Calu3 (cell line): ENCODE results near the gene GHITM. TPM values are rescaled to one million over a fixed set of nuclear protein-coding genes. Genes with fewer than 3 reads are reported as not detected.
"Not testable (repeated sequence)": the region's sequence is repeated elsewhere in the genome, so short reads cannot be mapped to it uniquely, and the experiment has no call there.

ENCODE experiments used
- BruUV-seq: library from RNA; stranded (reverse); fragments of 400-500 nt; replicated peaks from 2 replicates; lab custom pipeline; 2021; lab: Mats Ljungman, UMichigan
- CTCF ChIA-PET: fragments of 300-600 bp; sonication (Branson Sonifier 250); formaldehyde crosslinking; loops from one replicate; lab custom pipeline; 2022; ENCODE audit warnings: antibody characterized with exemption; lab: Charles Lee
- DNase-seq: peaks from one replicate; pipeline ENCODE4 v3.0.0; 2022
- H3K27ac Mint-ChIP-seq: one replicate; pipeline ENCODE4 v1.8.0; 2022; ENCODE audit warnings: mixed read lengths; ENCODE audit not compliant: unreplicated experiment
- H3K27me3 Mint-ChIP-seq: one replicate; pipeline ENCODE4 v1.8.0; 2022; ENCODE audit warnings: mixed read lengths; ENCODE audit not compliant: unreplicated experiment
- H3K36me3 Mint-ChIP-seq: one replicate; pipeline ENCODE4 v1.8.0; 2022; ENCODE audit warnings: mild to moderate bottlenecking, moderate library complexity, mixed read lengths; ENCODE audit not compliant: insufficient read depth, unreplicated experiment
- H3K4me1 Mint-ChIP-seq: one replicate; pipeline ENCODE4 v1.8.0; 2022; ENCODE audit warnings: mild to moderate bottlenecking, low read depth, mixed read lengths; ENCODE audit not compliant: unreplicated experiment
- H3K4me3 Mint-ChIP-seq: one replicate; pipeline ENCODE4 v1.8.0; 2022; ENCODE audit warnings: mild to moderate bottlenecking, low read depth, moderate library complexity, mixed read lengths; ENCODE audit not compliant: unreplicated experiment
- H3K9me3 Mint-ChIP-seq: one replicate; pipeline ENCODE4 v1.8.0; 2022; ENCODE audit warnings: low read depth, mixed read lengths; ENCODE audit not compliant: unreplicated experiment
- intact Hi-C: fragments of 100-400 bp; cut with micrococcal nuclease; formaldehyde crosslinking; loops from one replicate; pipeline ENCODE4 v1.10.0; 2022; ENCODE audit not compliant: unreplicated experiment
- total RNA-seq: library from RNA; stranded (reverse); gene quantifications from 2 replicates; pipeline ENCODE4 v1.2.3, GENCODE V29; 2022
- TF ChIP-seq, protein P1 (sequence below): fragments of 200-600 bp; IDR thresholded peaks from one replicate; pipeline ENCODE4 v1.8.0; 2022; ENCODE audit warnings: antibody characterized with exemption; ENCODE audit not compliant: unreplicated experiment

The GHITM gene
- total RNA-seq, 1 experiment from 2014 or later, result 107 TPM

DNA sequence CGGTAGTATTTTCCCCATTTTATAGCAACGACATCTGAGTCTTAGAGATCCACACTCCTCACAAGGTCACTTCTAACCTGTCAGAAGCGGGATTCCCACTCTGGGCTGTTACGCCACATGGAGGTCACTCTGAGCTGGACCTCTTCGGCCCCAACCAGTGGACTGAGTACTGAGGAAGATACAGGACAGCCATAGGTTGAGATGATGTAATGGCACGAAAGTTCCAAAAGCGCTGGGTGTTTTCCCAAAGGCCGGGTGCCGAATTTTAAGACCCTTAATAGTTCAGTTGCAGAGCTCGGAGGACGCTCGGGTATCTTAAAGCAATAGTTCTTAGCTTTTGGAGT is 699 bp downstream of the GHITM start:
- peaks cover 7% of the 10 kb centered on the region for H3K4me1 Mint-ChIP-seq
- no peaks in the 10 kb centered on the region for H3K9me3 Mint-ChIP-seq
- no peak for DNase-seq
- intact Hi-C loops, result no loop called here
- BruUV-seq, result no TSS peak
- CTCF ChIA-PET, result interaction anchor here (0.6 to 2.1 kb wide), 2 partner anchors 8 to 1721 kb away, joined by 3 to 7 read pairs; no protein-coding TSS in a partner anchor
- peak overlapping the region; percentile 71 for H3K4me3 Mint-ChIP-seq
- H3K27ac Mint-ChIP-seq, result peak overlapping the region; percentile 83
- peaks cover 34% of the 10 kb centered on the region for H3K36me3 Mint-ChIP-seq
- H3K27me3 Mint-ChIP-seq, result no peaks in the 10 kb centered on the region
- TF ChIP-seq, protein P1, sequence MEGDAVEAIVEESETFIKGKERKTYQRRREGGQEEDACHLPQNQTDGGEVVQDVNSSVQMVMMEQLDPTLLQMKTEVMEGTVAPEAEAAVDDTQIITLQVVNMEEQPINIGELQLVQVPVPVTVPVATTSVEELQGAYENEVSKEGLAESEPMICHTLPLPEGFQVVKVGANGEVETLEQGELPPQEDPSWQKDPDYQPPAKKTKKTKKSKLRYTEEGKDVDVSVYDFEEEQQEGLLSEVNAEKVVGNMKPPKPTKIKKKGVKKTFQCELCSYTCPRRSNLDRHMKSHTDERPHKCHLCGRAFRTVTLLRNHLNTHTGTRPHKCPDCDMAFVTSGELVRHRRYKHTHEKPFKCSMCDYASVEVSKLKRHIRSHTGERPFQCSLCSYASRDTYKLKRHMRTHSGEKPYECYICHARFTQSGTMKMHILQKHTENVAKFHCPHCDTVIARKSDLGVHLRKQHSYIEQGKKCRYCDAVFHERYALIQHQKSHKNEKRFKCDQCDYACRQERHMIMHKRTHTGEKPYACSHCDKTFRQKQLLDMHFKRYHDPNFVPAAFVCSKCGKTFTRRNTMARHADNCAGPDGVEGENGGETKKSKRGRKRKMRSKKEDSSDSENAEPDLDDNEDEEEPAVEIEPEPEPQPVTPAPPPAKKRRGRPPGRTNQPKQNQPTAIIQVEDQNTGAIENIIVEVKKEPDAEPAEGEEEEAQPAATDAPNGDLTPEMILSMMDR, result no peak

DNA sequence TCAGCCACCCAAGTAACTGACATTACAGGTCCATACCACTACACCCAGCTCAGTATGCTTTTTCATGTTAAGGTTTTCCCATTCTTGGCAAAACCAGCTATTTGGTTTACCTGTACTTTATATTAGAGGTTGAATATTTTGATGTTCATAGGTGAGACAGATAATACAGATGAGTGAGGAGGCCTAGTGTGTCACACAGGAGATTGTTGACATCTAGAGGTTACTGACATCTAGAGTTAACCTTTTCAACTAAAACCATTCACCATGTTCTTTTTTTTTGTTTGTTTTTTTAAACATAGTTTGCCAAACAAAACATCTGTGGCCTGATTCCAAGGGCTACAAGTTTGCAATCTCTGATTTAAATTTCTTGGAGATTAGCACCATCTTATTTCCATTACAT is 8.0 kb downstream of the GHITM start:
- H3K36me3 Mint-ChIP-seq, result peaks cover 25% of the 10 kb centered on the region
- CTCF ChIA-PET, result interaction anchor here (1.0 to 1.8 kb wide), 2 partner anchors 8 to 110 kb away, joined by 7 read pairs; partner anchors contain the start of gene GHITM

DNA sequence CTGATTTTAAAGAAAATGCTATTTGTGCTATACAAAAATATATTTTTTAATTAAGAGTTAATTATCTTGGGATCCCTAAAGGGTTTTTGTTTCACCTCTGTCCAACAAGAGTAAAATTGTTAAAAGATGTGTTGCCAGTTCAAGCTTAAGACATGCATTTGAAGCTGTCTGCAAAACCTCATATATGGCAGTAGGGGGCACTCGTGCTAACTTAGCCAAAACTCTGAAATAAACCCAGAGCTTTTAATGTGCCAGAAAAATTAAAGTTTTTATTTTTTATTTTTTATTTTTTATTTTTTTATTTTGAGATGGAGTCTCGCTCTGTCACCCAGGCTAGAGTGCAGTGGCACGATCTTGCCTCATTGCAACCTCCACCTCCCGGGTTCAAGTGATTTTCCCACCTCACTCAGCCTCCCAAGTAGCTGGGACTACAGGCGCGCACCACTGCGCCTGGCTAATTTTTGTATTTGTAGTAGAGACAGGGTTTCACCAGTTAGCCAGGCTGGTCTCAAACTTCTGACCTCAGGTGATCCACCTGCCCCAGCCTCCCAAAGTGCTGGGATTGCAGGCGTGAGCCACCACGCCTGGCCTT is 8.8 kb downstream of the GHITM start:
- H3K27me3 Mint-ChIP-seq, H3K9me3 Mint-ChIP-seq, H3K27ac Mint-ChIP-seq, H3K4me3 Mint-ChIP-seq, BruUV-seq, H3K4me1 Mint-ChIP-seq, DNase-seq, intact Hi-C loops: not testable (repeated sequence)
- H3K36me3 Mint-ChIP-seq, result peaks cover 28% of the 10 kb centered on the region
- CTCF ChIA-PET, result interaction anchor here (1.0 to 1.8 kb wide), 2 partner anchors 9 to 109 kb away, joined by 7 read pairs; partner anchors contain the start of gene GHITM
- TF ChIP-seq, protein P1, result peak; percentile 34

More for the DNA sequence above, 8.0 kb downstream of the GHITM start:
- no peak overlapping the region for H3K4me3 Mint-ChIP-seq
- H3K27ac Mint-ChIP-seq, result no peak overlapping the region
- H3K9me3 Mint-ChIP-seq, result no peaks in the 10 kb centered on the region
- BruUV-seq, result no TSS peak
- intact Hi-C loops, result no loop called here
- no peaks in the 10 kb centered on the region for H3K27me3 Mint-ChIP-seq
- TF ChIP-seq, protein P1, result no peak
- no peak for DNase-seq
- no peaks in the 10 kb centered on the region for H3K4me1 Mint-ChIP-seq

GRCh38 chr10:84149854-84150253 is 10.5 kb downstream of the GHITM start:
- no peak for DNase-seq
- intact Hi-C loops, result no loop called here
- no TSS peak for BruUV-seq
- Mint-ChIP-seq H3K4me3 (no peak overlapping the region), H3K4me1 (no peaks in the 10 kb centered on the region), H3K9me3 (no peaks in the 10 kb centered on the region), H3K27ac (no peak overlapping the region), H3K27me3 (no peaks in the 10 kb centered on the region), H3K36me3 (peaks cover 23% of the 10 kb centered on the region)
- CTCF ChIA-PET, result no interaction called here
- TF ChIP-seq, protein P1, result no peak
